Cardiac muscle cell (in vitro differentiated cells and primary cell): ENCODE results near the gene FAHD2A. TPM values are rescaled to one million over a fixed set of nuclear protein-coding genes. Genes with fewer than 3 reads are reported as not detected.
"Not testable (repeated sequence)": the region's sequence is repeated elsewhere in the genome, so short reads cannot be mapped to it uniquely, and the experiment has no call there.

Source experiments
- DNase-seq, 2 donors: peaks; one replicate each; pipeline versions ENCODE4 v3.0.0 to v3.0.0-alpha.2; 2010 to 2017; ENCODE audit warnings: low read depth in 1 of 2, low spot score in 1 of 2
- H3K27ac ChIP-seq: fragments of 200-600 bp; sonication (generic); 2 replicates; pipeline ENCODE4 v1.5.1; 2016
- H3K27me3 ChIP-seq: fragments of 200-600 bp; sonication (generic); 2 replicates; pipeline ENCODE4 v1.6.0; 2016; ENCODE audit warnings: control low read depth
- H3K36me3 ChIP-seq: fragments of 200-600 bp; sonication (generic); 2 replicates; pipeline ENCODE4 v1.5.1; 2016; ENCODE audit warnings: control low read depth
- H3K4me1 ChIP-seq: fragments of 200-600 bp; sonication (generic); 2 replicates; pipeline ENCODE4 v1.8.1; 2017; ENCODE audit warnings: low read depth, mild to moderate bottlenecking, mixed run types
- H3K4me3 ChIP-seq: fragments of 200-600 bp; sonication (generic); 2 replicates; pipeline ENCODE4 v1.5.1; 2016; ENCODE audit warnings: mild to moderate bottlenecking
- H3K9me3 ChIP-seq: fragments of 200-600 bp; sonication (generic); 2 replicates; pipeline ENCODE4 v1.5.1; 2017; ENCODE audit warnings: low read depth, mild to moderate bottlenecking, control low read depth
- CTCF ChIP-seq: IDR thresholded peaks from 2 replicates; pipeline ENCODE4 v1.5.1; 2012; ENCODE audit warnings: low read depth, mild to moderate bottlenecking, low read length
- polyA plus RNA-seq: library from polyadenylated mRNA; unstranded; fragments of >200 nt; fragmentation: Nextera tagmentation; extraction: Ambion mirVana; gene quantifications from 2 replicates; pipeline ENCODE4 v1.2.1, GENCODE V29; 2016
- total RNA-seq: library from RNA; depleted of rRNA; stranded (reverse); fragments of >200 nt; gene quantifications from 2 replicates; pipeline ENCODE4 v1.2.3, GENCODE V29; 2016

FAHD2A gene
- total and polyA plus RNA-seq, 2 experiments from 2014 or later, result 64.9 to 66.1 TPM

- no peak for TF ChIP-seq CTCF
- Histone ChIP-seq H3K36me3 (no peaks in the 10 kb centered on the region), H3K9me3 (no peaks in the 10 kb centered on the region), H3K27ac (no peak overlapping the region), H3K4me1 (no peaks in the 10 kb centered on the region), H3K27me3 (peaks cover 1% of the 10 kb centered on the region), H3K4me3 (no peak overlapping the region)
- no peak for DNase-seq
Observed at GRCh38 chr2:95354925-95355324, 47.6 kb upstream of the FAHD2A start.

DNA sequence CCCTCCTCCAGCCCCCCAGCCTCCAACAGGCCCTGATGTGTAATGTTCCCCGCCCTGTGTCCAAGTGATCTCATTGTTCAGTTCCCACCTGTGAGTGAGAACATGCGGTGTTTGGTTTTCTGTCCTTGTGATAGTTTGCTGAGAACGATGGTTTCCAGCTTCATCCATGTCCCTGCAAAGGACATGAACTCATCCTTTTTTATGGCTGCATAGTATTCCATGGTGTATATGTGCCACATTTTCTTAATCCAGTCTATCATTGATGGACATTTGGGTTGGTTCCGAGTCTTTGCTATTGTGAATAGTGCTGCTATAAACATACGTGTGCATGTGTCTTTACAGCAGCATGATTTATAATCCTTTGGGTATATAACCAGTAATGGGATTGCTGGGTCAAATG is 47.0 kb upstream of the FAHD2A start:
- not testable (repeated sequence) for H3K36me3 ChIP-seq, H3K4me1 ChIP-seq, H3K27me3 ChIP-seq, H3K27ac ChIP-seq, DNase-seq, H3K9me3 ChIP-seq, H3K4me3 ChIP-seq

GRCh38 chr2:95356821-95357700 is 45.4 kb upstream of the FAHD2A start:
- no peaks in the 10 kb centered on the region for H3K36me3 ChIP-seq
- DNase-seq, result no peak
- no peak for TF ChIP-seq CTCF
- no peak overlapping the region for H3K4me3 ChIP-seq
- no peaks in the 10 kb centered on the region for H3K4me1 ChIP-seq
- no peaks in the 10 kb centered on the region for H3K27me3 ChIP-seq
- H3K27ac ChIP-seq, result no peak overlapping the region
- no peaks in the 10 kb centered on the region for H3K9me3 ChIP-seq

DNA sequence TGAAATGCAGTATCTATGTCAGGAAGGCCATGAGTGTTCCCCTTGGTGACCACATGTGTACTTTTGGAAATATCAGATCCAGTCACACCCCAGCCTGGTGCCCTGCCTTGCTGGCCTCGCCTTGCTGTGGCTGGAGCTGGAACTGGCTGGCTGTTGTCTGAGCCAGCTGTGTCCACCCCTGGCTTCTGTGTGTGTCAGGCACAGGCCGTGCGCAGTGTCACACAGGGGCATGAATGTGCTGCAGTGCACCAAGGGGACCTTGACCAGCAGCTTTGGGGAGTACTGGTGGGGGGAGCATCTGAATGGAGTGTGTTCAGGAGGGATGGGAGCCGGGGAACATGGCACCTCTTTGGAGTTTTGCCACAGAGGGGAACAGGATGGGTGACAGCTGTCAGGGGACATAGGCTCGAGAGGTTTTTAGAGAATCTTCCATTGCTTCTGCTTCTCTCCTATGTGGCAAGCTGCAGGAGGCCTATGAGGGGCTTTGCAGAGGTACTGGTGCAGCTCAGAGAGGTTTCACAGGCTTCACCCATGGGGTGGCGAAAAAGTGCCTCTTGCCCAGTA is 44.7 kb upstream of the FAHD2A start:
- no peaks in the 10 kb centered on the region for H3K36me3 ChIP-seq
- no peak for DNase-seq

GRCh38 chr2:95359031-95359430 is 43.5 kb upstream of the FAHD2A start:
- Histone ChIP-seq H3K4me3 (no peak overlapping the region), H3K36me3 (no peaks in the 10 kb centered on the region), H3K9me3 (no peaks in the 10 kb centered on the region), H3K4me1 (no peaks in the 10 kb centered on the region), H3K27me3 (no peaks in the 10 kb centered on the region), H3K27ac (no peak overlapping the region)
- TF ChIP-seq CTCF, result no peak
- peak in 1 of 2 donors; percentile 66 for DNase-seq

More for the DNA sequence above, 44.7 kb upstream of the FAHD2A start:
- Histone ChIP-seq H3K9me3 (no peaks in the 10 kb centered on the region), H3K4me3 (no peak overlapping the region), H3K27me3 (no peaks in the 10 kb centered on the region), H3K27ac (no peak overlapping the region), H3K4me1 (no peaks in the 10 kb centered on the region)
- TF ChIP-seq CTCF, result no peak

DNA sequence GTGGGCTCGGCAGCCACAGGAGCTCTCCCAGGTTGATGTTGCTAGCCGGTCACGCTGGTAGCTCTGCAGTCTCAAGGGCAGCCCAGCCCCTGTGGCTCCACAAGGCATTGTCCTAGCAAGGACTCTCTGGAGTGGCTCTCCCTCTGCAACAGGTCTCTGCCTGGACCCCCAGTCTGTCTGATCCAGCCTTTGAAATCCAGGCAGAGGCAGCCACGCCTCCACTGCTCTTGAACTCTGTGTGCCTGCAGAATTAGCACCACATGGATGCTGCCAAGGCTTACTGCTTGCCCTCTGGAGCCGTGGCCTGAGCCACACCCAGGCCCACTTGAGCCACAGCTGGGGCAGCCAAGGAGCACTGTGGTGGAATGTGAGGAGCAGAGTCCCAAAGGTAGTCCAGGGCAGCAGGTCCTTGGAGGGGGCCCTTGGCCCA is 43.0 kb upstream of the FAHD2A start:
- H3K4me3 ChIP-seq, result no peak overlapping the region
- no peaks in the 10 kb centered on the region for H3K9me3 ChIP-seq
- DNase-seq, result no peak
- no peaks in the 10 kb centered on the region for H3K36me3 ChIP-seq
- no peaks in the 10 kb centered on the region for H3K27me3 ChIP-seq
- no peak overlapping the region for H3K27ac ChIP-seq
- H3K4me1 ChIP-seq, result no peaks in the 10 kb centered on the region
- TF ChIP-seq CTCF, result no peak
